Measurements from ENCODE around the gene BMP2. TPM values are rescaled to one million over a fixed set of nuclear protein-coding genes. Genes with fewer than 3 reads are reported as not detected.
A peak's percentile ranks its signal among the peaks of the same experiment; 100 is the strongest.

BMP2 gene
- total RNA-seq (301 and 343 TPM in 2 replicates), polyA plus RNA-seq (261 and 289 TPM in 2 replicates)

DNA sequence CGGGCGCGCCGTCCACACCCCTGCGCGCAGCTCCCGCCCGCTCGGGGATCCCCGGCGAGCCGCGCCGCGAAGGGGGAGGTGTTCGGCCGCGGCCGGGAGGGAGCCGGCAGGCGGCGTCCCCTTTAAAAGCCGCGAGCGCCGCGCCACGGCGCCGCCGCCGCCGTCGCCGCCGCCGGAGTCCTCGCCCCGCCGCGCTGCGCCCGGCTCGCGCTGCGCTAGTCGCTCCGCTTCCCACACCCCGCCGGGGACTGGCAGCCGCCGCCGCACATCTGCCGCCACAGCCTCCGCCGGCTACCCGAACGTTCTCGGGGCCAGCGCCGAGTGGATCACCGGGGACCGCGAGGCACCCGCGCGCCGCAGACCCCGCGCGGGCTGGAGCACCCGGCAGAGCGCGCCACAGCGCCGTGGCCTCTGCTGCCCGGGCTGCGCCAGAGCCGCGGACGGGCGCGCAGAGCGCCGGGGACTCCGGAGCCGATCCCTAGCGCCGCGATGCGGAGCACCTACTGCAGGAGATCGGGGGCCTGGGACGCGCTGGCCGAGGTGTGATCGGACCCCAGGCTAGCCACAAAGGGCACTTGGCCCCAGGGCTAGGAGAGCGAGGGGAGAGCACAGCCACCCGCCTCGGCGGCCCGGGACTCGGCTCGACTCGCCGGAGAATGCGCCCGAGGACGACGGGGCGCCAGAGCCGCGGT is at the start of gene BMP2:
Gene BMP2, plus strand, starts transcription at position 151 of the 692 bp plus-strand sequence. CDS start 2,441 bp downstream, outside the sequence.
- H3K36me3 ChIP-seq: peaks cover 13% of the 10 kb centered on the region
- H3K27me3 ChIP-seq: no peaks in the 10 kb centered on the region
- H3K4me1 ChIP-seq (ENCODE audit: low read depth): peaks cover 26% of the 10 kb centered on the region
- peak; percentile 79 to 91 for DNase-seq (ENCODE audit: low read depth in 1 of 2, low spot score in 1 of 2)
- TF ChIP-seq CTCF (IDR thresholded peaks at IDR 0.05; ENCODE audit: low read depth, low read length): no peak
- no peaks in the 10 kb centered on the region for H3K9me3 ChIP-seq (ENCODE audit: low read depth)
- H3K27ac ChIP-seq: peak within 1 kb of the TSS; percentile 93
- peak within 1 kb of the TSS; percentile 99 for H3K4me3 ChIP-seq

DNA sequence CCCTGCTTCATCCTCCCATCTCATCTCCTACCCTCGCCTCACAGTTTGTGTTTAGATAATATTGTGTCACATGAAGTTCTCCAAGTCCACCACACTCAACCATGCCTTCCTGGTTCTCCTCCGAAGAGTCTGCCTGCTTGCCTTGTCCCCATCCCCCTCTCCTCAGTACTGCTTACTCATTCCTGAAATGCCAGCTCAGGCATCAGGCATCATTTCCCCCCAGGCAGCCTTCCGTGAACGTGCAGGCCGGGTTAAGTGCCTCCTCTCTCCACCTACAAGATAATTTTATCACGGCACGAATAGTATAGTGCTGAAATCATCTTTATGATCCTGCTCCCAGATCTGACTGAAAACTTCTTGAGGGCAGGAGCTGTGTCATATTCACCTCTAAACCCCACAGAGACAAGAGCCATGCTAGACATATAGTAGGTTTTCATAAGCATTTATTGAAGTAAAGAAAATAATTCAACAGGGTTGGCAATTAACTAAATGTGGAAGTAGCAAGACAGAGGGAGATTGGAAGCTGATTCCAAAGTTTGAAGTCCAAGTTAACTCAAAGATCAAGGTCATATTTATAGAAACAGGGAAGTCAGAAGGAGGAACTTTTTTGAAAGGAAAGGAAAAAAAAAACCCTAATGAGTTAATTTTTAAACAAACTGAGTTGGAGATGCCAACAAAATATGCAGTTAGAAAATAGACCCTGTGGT is 48.7 kb upstream of the BMP2 start:
- no peaks in the 10 kb centered on the region for H3K36me3 ChIP-seq
- H3K27me3 ChIP-seq: no peaks in the 10 kb centered on the region
- H3K27ac ChIP-seq: no peak overlapping the region
- H3K4me1 ChIP-seq (ENCODE audit: low read depth): no peaks in the 10 kb centered on the region
- H3K4me3 ChIP-seq: no peak overlapping the region
- DNase-seq (ENCODE audit: low read depth in 1 of 2, low spot score in 1 of 2): no peak
- H3K9me3 ChIP-seq (ENCODE audit: low read depth): no peaks in the 10 kb centered on the region
- TF ChIP-seq CTCF (IDR thresholded peaks at IDR 0.05; ENCODE audit: low read depth, low read length): no peak

DNA sequence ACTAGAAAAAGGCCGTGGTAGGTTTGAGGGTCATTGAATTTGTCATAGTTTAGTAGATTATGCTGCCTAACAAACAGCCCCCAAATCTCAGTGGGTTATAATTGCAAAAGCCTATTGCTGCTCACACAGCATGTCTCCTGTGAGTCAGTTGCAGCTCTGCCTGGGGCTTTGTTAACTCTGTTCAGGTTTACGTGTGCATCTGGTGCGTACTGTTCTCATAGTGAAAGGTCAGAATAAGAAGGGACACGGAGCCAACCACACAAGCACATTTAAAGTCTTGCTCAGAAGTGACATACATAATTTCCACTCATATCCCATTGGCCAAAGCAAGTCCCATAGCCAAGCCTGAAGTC is 48.1 kb upstream of the BMP2 start:
- H3K27me3 ChIP-seq: no peaks in the 10 kb centered on the region
- no peak for DNase-seq (ENCODE audit: low read depth in 1 of 2, low spot score in 1 of 2)
- no peaks in the 10 kb centered on the region for H3K4me1 ChIP-seq (ENCODE audit: low read depth)
- no peak for TF ChIP-seq CTCF (IDR thresholded peaks at IDR 0.05; ENCODE audit: low read depth, low read length)
- H3K9me3 ChIP-seq (ENCODE audit: low read depth): no peaks in the 10 kb centered on the region
- H3K27ac ChIP-seq: no peak overlapping the region
- H3K4me3 ChIP-seq: no peak overlapping the region
- H3K36me3 ChIP-seq: no peaks in the 10 kb centered on the region

DNA sequence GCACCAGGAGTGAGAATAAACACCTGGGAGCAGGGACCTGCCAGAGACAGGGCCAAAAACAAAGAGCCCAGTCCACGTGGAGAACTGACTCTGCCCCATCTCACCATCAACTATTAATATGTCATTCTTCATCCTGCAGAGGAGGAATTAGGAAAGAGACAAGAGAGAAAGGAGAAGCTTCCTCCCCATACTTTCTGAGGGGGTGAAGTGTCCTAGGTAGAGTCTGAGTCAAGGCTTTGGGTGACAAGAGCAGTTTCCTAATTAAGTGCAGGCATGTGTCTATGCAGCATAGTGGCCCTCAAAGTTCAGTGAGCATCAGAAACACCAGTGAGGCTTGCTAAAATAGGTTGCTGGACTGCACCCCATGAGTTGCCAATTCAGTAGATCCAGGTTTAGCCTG is 40.7 kb upstream of the BMP2 start:
- no peak for DNase-seq (ENCODE audit: low read depth in 1 of 2, low spot score in 1 of 2)
- H3K9me3 ChIP-seq (ENCODE audit: low read depth): no peaks in the 10 kb centered on the region
- H3K27me3 ChIP-seq: no peaks in the 10 kb centered on the region
- no peaks in the 10 kb centered on the region for H3K36me3 ChIP-seq
- H3K4me3 ChIP-seq: no peak overlapping the region
- no peak for TF ChIP-seq CTCF (IDR thresholded peaks at IDR 0.05; ENCODE audit: low read depth, low read length)
- no peak overlapping the region for H3K27ac ChIP-seq
- H3K4me1 ChIP-seq (ENCODE audit: low read depth): no peaks in the 10 kb centered on the region

DNA sequence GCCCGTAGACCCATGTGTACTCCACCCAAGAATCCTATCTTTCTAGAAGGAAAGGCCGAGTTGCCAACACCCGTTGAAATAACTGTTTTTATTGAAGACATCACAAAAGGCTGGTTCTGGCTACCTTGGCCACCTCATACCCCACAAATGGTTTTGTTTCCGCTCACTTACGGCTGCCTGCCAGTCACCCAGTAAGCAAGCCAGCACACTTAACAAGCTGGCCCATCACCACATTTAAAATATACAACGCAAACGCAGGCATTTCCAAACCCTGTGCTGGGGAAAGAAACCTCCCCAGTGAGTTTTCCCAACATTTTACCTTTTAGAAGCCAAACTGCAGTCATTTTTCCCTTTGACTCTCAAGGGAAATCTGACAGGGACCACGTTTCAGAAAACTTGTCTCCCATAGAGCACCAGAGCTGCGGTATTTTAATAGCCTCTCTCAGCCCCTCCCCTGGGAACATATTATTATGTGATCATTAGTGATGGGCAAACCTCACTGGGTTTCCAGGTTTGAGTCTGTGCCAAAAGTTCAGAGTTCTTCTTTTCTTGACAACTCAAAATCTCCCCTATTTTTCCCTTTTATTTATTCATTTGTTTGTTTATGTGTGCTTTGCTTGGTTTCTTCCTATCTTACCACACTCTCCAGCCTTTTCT is 36.7 kb upstream of the BMP2 start:
- Histone ChIP-seq H3K4me1 (ENCODE audit: low read depth) (no peaks in the 10 kb centered on the region), H3K27ac (no peak overlapping the region), H3K36me3 (no peaks in the 10 kb centered on the region), H3K4me3 (no peak overlapping the region), H3K9me3 (ENCODE audit: low read depth) (no peaks in the 10 kb centered on the region), H3K27me3 (no peaks in the 10 kb centered on the region)
- no peak for TF ChIP-seq CTCF (IDR thresholded peaks at IDR 0.05; ENCODE audit: low read depth, low read length)
- DNase-seq (ENCODE audit: low read depth in 1 of 2, low spot score in 1 of 2): no peak
